ENCODE measurements around the gene PRSS22.

DNA sequence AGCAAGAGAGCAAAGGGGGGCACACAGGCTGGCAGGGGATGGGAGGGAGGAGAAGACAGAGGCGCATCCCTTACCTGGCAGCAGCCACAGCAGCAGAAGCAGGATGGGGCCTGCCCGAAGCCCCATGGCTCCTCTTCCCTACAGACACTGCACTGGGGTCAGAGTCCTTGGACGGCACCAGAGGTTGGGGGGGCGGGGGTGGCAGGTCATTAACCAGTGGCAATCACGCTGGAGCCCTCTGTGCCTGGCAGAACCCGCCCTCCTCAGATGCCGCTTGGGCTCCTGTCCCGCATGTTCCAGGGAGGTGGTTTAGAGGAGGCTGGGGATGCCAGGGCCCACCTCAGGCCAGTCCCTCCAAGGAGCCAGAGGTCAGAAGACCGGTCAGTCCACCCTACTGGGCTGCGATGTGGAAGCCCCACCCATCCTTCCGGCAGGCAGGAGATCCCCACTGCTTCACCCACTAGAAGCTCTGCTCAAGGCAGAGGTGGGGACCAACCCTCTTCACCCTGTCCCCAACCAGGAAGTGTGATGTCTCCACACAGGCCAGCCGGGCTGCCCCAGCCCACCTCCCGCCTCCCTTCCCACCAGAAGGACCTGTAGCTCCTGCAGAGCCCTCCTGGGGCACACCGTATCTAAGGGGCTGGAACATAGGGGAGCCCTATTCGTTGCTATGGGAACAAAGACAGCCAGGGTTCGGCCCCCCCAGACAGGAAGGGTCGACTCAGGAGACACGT lies 16.2 kb downstream of the PRSS22 start:
- TF ChIP-seq SP1 (IDR thresholded peaks at IDR 0.05) (no peak), ARNT (IDR thresholded peaks at IDR 0.05) (no peak), FOXK2 (IDR thresholded peaks at IDR 0.05) (no peak), TARDBP (IDR thresholded peaks at IDR 0.05) (no peak), ZNF384 (IDR thresholded peaks at IDR 0.05) (no peak), FOXA1 (IDR thresholded peaks at IDR 0.05) (no peak), FOXM1 (IDR thresholded peaks at IDR 0.05; ENCODE audit: borderline replicate concordance) (no peak)
- TF ChIP-seq, protein P1, sequence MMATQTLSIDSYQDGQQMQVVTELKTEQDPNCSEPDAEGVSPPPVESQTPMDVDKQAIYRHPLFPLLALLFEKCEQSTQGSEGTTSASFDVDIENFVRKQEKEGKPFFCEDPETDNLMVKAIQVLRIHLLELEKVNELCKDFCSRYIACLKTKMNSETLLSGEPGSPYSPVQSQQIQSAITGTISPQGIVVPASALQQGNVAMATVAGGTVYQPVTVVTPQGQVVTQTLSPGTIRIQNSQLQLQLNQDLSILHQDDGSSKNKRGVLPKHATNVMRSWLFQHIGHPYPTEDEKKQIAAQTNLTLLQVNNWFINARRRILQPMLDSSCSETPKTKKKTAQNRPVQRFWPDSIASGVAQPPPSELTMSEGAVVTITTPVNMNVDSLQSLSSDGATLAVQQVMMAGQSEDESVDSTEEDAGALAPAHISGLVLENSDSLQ (IDR thresholded peaks at IDR 0.05) = no peak

Measured in HEK293T (cell line).